Activated CD4-positive, alpha-beta T cell treated with anti-CD3 and anti-CD28 coated beads, Interleukin-2, amount 10 ng/mL, durations not matched to agents 7 days and 5 days (primary cell): ENCODE results near the gene DIDO1. TPM values are rescaled to one million over a fixed set of nuclear protein-coding genes. Genes with fewer than 3 reads are reported as not detected.
A peak's percentile ranks its signal among the peaks of the same experiment; 100 is the strongest.

Experiments
- CTCF ChIA-PET: fragments of 350-600 bp; sonication (Branson Sonifier 250); formaldehyde crosslinking; loops from one replicate; lab custom pipeline; 2021; ENCODE audit warnings: antibody characterized with exemption; lab: Charles Lee
- POLR2A ChIA-PET: fragments of 350-600 bp; sonication (Branson Sonifier 250); formaldehyde crosslinking; loops from one replicate; lab custom pipeline; 2021; ENCODE audit warnings: antibody characterized with exemption; lab: Charles Lee
- DNase-seq: peaks from one replicate; pipeline ENCODE4 v3.0.0-alpha.2; 2020
- H3K27ac Mint-ChIP-seq: one replicate; pipeline ENCODE4 v1.8.0; 2021; ENCODE audit warnings: mild to moderate bottlenecking, moderate library complexity, mixed read lengths
- H3K27me3 Mint-ChIP-seq: one replicate; pipeline ENCODE4 v1.8.0; 2021; ENCODE audit warnings: mixed read lengths
- H3K36me3 Mint-ChIP-seq: one replicate; pipeline ENCODE4 v1.8.0; 2021; ENCODE audit warnings: low read depth, mixed read lengths
- H3K4me1 Mint-ChIP-seq: one replicate; pipeline ENCODE4 v1.8.0; 2021; ENCODE audit warnings: mixed read lengths
- H3K4me3 Mint-ChIP-seq: one replicate; pipeline ENCODE4 v1.8.0; 2021; ENCODE audit warnings: mild to moderate bottlenecking, moderate library complexity, mixed read lengths
- H3K9me3 Mint-ChIP-seq: one replicate; pipeline ENCODE4 v1.8.0; 2021; ENCODE audit warnings: mixed read lengths
- total RNA-seq, 2 experiments: library from RNA; stranded (reverse); gene quantifications; one replicate each; pipeline ENCODE4 v1.2.3, GENCODE V29; 2021

DIDO1 gene
- total RNA-seq, 2 experiments from 2014 or later = 78.3 to 79.4 TPM

- Mint-ChIP-seq H3K36me3 (peaks cover 47% of the 10 kb centered on the region), H3K27ac (no peak overlapping the region), H3K9me3 (no peaks in the 10 kb centered on the region), H3K4me1 (peaks cover 32% of the 10 kb centered on the region), H3K27me3 (no peaks in the 10 kb centered on the region), H3K4me3 (no peak overlapping the region)
- no peak for DNase-seq
- POLR2A ChIA-PET = no interaction called here
- CTCF ChIA-PET = no interaction called here
Measured at GRCh38 chr20:62941792-62942191, 15.5 kb upstream of the DIDO1 start.

DNA sequence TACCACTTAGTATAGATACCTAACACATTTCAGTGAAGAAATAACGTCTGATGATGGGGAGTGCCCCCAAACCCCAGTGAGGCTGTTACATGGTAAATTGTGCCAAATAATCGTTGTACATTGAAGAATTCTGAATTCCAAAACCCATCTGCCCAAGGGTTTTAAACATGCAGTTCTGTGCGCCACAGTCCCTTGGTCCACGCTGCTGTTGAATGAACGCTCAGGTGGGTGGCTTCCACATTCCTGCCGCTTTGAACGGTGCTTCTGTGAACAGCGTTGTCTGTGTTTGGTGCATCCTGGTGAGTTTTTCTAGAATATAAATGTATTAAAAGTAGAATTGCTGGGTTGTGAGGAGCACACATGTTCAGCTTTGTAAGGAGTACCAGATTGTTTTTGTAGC, 14.6 kb upstream of the DIDO1 start:
- Mint-ChIP-seq H3K27ac (no peak overlapping the region), H3K27me3 (no peaks in the 10 kb centered on the region), H3K4me1 (peaks cover 33% of the 10 kb centered on the region), H3K9me3 (no peaks in the 10 kb centered on the region), H3K4me3 (no peak overlapping the region), H3K36me3 (peaks cover 41% of the 10 kb centered on the region)
- DNase-seq = no peak
- CTCF ChIA-PET = interaction anchor here (1.5 kb wide), 1 partner anchor 13 kb away, joined by 4 read pairs; no protein-coding TSS in a partner anchor
- POLR2A ChIA-PET = interaction anchor here (0.6 kb wide), 1 partner anchor 19 kb away, joined by 3 read pairs; no protein-coding TSS in a partner anchor

GRCh38 chr20:62938105-62938888, 12.0 kb upstream of the DIDO1 start, which contains the start of gene GID8:
Gene GID8, plus strand, starts transcription at chr20:62938147. Its CDS starts 3,356 bp downstream, at chr20:62941503.
- Mint-ChIP-seq H3K27me3 (no peaks in the 10 kb centered on the region), H3K27ac (peak within 1 kb of the TSS; percentile 92), H3K4me1 (peaks cover 33% of the 10 kb centered on the region), H3K9me3 (no peaks in the 10 kb centered on the region), H3K4me3 (no peak within 1 kb of the TSS), H3K36me3 (peaks cover 26% of the 10 kb centered on the region)
- peak; percentile 46 for DNase-seq
- CTCF ChIA-PET = interaction anchor here (0.7 to 4.0 kb wide), 9 partner anchors 9 to 285 kb away, joined by 3 to 14 read pairs (median 4); partner anchors contain the start of gene DIDO1
- POLR2A ChIA-PET = interaction anchor here (0.7 to 1.5 kb wide), 2 partner anchors 11 to 20 kb away, joined by 3 to 4 read pairs; no protein-coding TSS in a partner anchor

GRCh38 chr20:62937268-62938104, 11.2 kb upstream of the DIDO1 start:
- ChIA-PET CTCF (interaction anchor here (0.8 to 4.0 kb wide), 8 partner anchors 12 to 286 kb away, joined by 3 to 14 read pairs (median 4); partner anchors contain the start of gene DIDO1), POLR2A (interaction anchor here (0.7 to 1.5 kb wide), 3 partner anchors 9 to 19 kb away, joined by 3 to 4 read pairs (median 3); no protein-coding TSS in a partner anchor)

GRCh38 chr20:62935968-62936585, 9.8 kb upstream of the DIDO1 start:
- Mint-ChIP-seq H3K27me3 (no peaks in the 10 kb centered on the region), H3K36me3 (peaks cover 16% of the 10 kb centered on the region), H3K4me1 (peaks cover 30% of the 10 kb centered on the region), H3K4me3 (no peak overlapping the region), H3K9me3 (no peaks in the 10 kb centered on the region), H3K27ac (no peak overlapping the region)
- no peak for DNase-seq
- ChIA-PET POLR2A (interaction anchor here (0.6 kb wide), 1 partner anchor 18 kb away, joined by 3 read pairs; no protein-coding TSS in a partner anchor), CTCF (interaction anchor here (1.1 to 4.0 kb wide), 3 partner anchors 10 to 17 kb away, joined by 3 to 26 read pairs (median 14); partner anchors contain the start of gene DIDO1)

More at GRCh38 chr20:62937268-62938104, 11.2 kb upstream of the DIDO1 start:
- H3K27me3 Mint-ChIP-seq = no peaks in the 10 kb centered on the region
- no peak overlapping the region for H3K4me3 Mint-ChIP-seq
- DNase-seq = peak; percentile 97
- peak overlapping the region; percentile 92 for H3K27ac Mint-ChIP-seq
- H3K9me3 Mint-ChIP-seq = no peaks in the 10 kb centered on the region
- H3K4me1 Mint-ChIP-seq = peaks cover 35% of the 10 kb centered on the region
- peaks cover 21% of the 10 kb centered on the region for H3K36me3 Mint-ChIP-seq

- CTCF ChIA-PET = interaction anchor here (0.6 to 4.0 kb wide), 9 partner anchors 9 to 779 kb away, joined by 3 to 26 read pairs (median 4); partner anchors contain the start of gene DIDO1
- H3K27ac Mint-ChIP-seq = no peak overlapping the region
- POLR2A ChIA-PET = interaction anchor here (0.6 to 0.7 kb wide), 2 partner anchors 13 to 17 kb away, joined by 3 to 4 read pairs; no protein-coding TSS in a partner anchor
- H3K4me1 Mint-ChIP-seq = peaks cover 32% of the 10 kb centered on the region
- no peak for DNase-seq
- H3K36me3 Mint-ChIP-seq = peaks cover 16% of the 10 kb centered on the region
- no peaks in the 10 kb centered on the region for H3K9me3 Mint-ChIP-seq
- H3K4me3 Mint-ChIP-seq = no peak overlapping the region
- no peaks in the 10 kb centered on the region for H3K27me3 Mint-ChIP-seq
Measured at GRCh38 chr20:62935204-62935967, 9.1 kb upstream of the DIDO1 start.

- peaks cover 32% of the 10 kb centered on the region for H3K4me1 Mint-ChIP-seq
- POLR2A ChIA-PET = no interaction called here
- H3K36me3 Mint-ChIP-seq = peaks cover 12% of the 10 kb centered on the region
- no peaks in the 10 kb centered on the region for H3K27me3 Mint-ChIP-seq
- no peak overlapping the region for H3K27ac Mint-ChIP-seq
- H3K4me3 Mint-ChIP-seq = no peak overlapping the region
- H3K9me3 Mint-ChIP-seq = no peaks in the 10 kb centered on the region
- DNase-seq = no peak
- CTCF ChIA-PET = interaction anchor here (1.2 to 3.3 kb wide), 4 partner anchors 8 to 36 kb away, joined by 4 to 26 read pairs (median 4); partner anchors contain the start of gene DIDO1
Measured at GRCh38 chr20:62933966-62934365, 7.7 kb upstream of the DIDO1 start.

DNA sequence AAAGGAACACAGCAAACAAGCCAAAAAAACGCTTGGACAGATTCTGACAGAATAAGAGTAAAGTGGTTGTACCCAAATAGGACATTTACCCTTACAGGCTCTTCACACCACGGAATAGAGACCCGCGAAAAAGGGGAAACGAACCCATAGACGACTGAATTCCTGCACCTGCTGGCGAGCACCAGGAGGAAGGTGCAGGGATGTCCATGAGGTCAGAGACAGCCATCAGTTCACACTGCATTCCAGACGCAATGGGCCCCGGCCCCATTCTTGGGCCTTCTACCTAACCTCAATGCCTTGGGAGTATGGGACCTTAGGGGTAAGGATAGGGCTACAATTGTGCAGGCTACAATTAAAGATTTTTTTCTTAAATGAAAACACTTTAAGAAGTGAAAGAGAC, 5.2 kb upstream of the DIDO1 start:
- H3K36me3 Mint-ChIP-seq = peaks cover 8% of the 10 kb centered on the region
- CTCF ChIA-PET = no interaction called here

GRCh38 chr20:62929051-62929538, 2.8 kb upstream of the DIDO1 start:
- peak overlapping the region; percentile 92 for H3K27ac Mint-ChIP-seq
- peaks cover 51% of the 10 kb centered on the region for H3K4me1 Mint-ChIP-seq
- H3K4me3 Mint-ChIP-seq = peak overlapping the region; percentile 94
- ChIA-PET POLR2A (no interaction called here), CTCF (no interaction called here)
- H3K27me3 Mint-ChIP-seq = no peaks in the 10 kb centered on the region
- no peaks in the 10 kb centered on the region for H3K9me3 Mint-ChIP-seq
- H3K36me3 Mint-ChIP-seq = peaks cover 14% of the 10 kb centered on the region
- DNase-seq = peak; percentile 70

More for the DNA sequence above, 5.2 kb upstream of the DIDO1 start:
- Mint-ChIP-seq H3K27ac (no peak overlapping the region), H3K4me1 (peaks cover 42% of the 10 kb centered on the region), H3K9me3 (no peaks in the 10 kb centered on the region), H3K4me3 (no peak overlapping the region), H3K27me3 (no peaks in the 10 kb centered on the region)
- POLR2A ChIA-PET = no interaction called here
- no peak for DNase-seq

GRCh38 chr20:62928246-62928939, 2.1 kb upstream of the DIDO1 start:
- Mint-ChIP-seq H3K4me3 (peak overlapping the region; percentile 94), H3K27me3 (no peaks in the 10 kb centered on the region), H3K4me1 (peaks cover 58% of the 10 kb centered on the region), H3K27ac (peak overlapping the region; percentile 92), H3K36me3 (peaks cover 14% of the 10 kb centered on the region), H3K9me3 (no peaks in the 10 kb centered on the region)
- no peak for DNase-seq
- CTCF ChIA-PET = interaction anchor here (0.7 to 4.2 kb wide), 4 partner anchors 7 to 81 kb away, joined by 3 to 26 read pairs (median 5); no protein-coding TSS in a partner anchor
- POLR2A ChIA-PET = interaction anchor here (1.0 kb wide), 1 partner anchor 8 kb away, joined by 3 read pairs; no protein-coding TSS in a partner anchor
